GM23338 (cell line): Measurements from ENCODE around the gene CHKB. TPM values are rescaled to one million over a fixed set of nuclear protein-coding genes. Genes with fewer than 3 reads are reported as not detected.
A peak's percentile ranks its signal among the peaks of the same experiment; 100 is the strongest.

Source experiments
- ATAC-seq: fragments of 200-7000 bp; cut with Tn5 transposase; 3 replicates; pipeline ENCODE4 v1.9.1; 2020
- DNase-seq: peaks from one replicate; pipeline ENCODE4 v3.0.0-alpha.2; 2015; ENCODE audit warnings: low spot score
- H2AFZ ChIP-seq: fragments of 200-600 bp; sonication (generic); 2 replicates; pipeline ENCODE4 v1.8.0; 2016; ENCODE audit warnings: antibody characterized with exemption, mild to moderate bottlenecking, moderate library complexity
- H3F3A ChIP-seq: fragments of 200-600 bp; sonication (generic); replicated peaks from 2 replicates; pipeline ENCODE4 v1.8.0; 2017; ENCODE audit warnings: antibody characterized with exemption, mixed run types, low read depth
- H3K27ac ChIP-seq: fragments of 200-600 bp; sonication (generic); 2 replicates; pipeline ENCODE4 v1.6.1; 2016; ENCODE audit warnings: low read depth
- H3K27me3 ChIP-seq: fragments of 200-600 bp; sonication (generic); 2 replicates; pipeline ENCODE4 v1.8.0; 2016; ENCODE audit warnings: mild to moderate bottlenecking, mixed run types, moderate library complexity; ENCODE audit not compliant: insufficient read depth
- H3K36me3 ChIP-seq: fragments of 200-600 bp; sonication (generic); 2 replicates; pipeline ENCODE4 v1.8.0; 2016; ENCODE audit warnings: mild to moderate bottlenecking; ENCODE audit not compliant: insufficient read depth
- H3K4me1 ChIP-seq: fragments of 200-600 bp; sonication (generic); 2 replicates; pipeline ENCODE4 v1.8.0; 2016; ENCODE audit warnings: mild to moderate bottlenecking, moderate library complexity; ENCODE audit not compliant: insufficient read depth
- H3K4me2 ChIP-seq: fragments of 200-600 bp; sonication (generic); 2 replicates; pipeline ENCODE4 v1.7.1; 2017; ENCODE audit warnings: mixed run types
- H3K4me3 ChIP-seq: fragments of 200-600 bp; sonication (generic); 2 replicates; pipeline ENCODE4 v1.6.1; 2016; ENCODE audit warnings: mixed run types
- H3K79me2 ChIP-seq: fragments of 200-600 bp; sonication (generic); replicated peaks from 2 replicates; pipeline ENCODE4 v1.8.0; 2017; ENCODE audit warnings: mild to moderate bottlenecking; ENCODE audit not compliant: insufficient read depth
- H3K9me2 ChIP-seq: fragments of 200-600 bp; sonication (generic); 2 replicates; pipeline ENCODE4 v1.8.0; 2017; ENCODE audit not compliant: insufficient read depth
- H4K20me1 ChIP-seq: fragments of 200-600 bp; sonication (generic); replicated peaks from 2 replicates; pipeline ENCODE4 v1.8.0; 2017; ENCODE audit warnings: mild to moderate bottlenecking; ENCODE audit not compliant: insufficient read depth
- H3K27ac Mint-ChIP-seq: 2 replicates; pipeline ENCODE4 v1.8.0; 2020; ENCODE audit warnings: inconsistent platforms, mild to moderate bottlenecking, moderate library complexity, mixed read lengths
- H3K27me3 Mint-ChIP-seq: 3 replicates; pipeline ENCODE4 v1.8.0; 2022; ENCODE audit warnings: low read depth, mild to moderate bottlenecking, moderate library complexity, mixed read lengths, inconsistent platforms; ENCODE audit not compliant: insufficient read depth, poor library complexity
- H3K36me3 Mint-ChIP-seq: 3 replicates; pipeline ENCODE4 v1.8.0; 2021; ENCODE audit warnings: low read depth, mild to moderate bottlenecking, inconsistent platforms, moderate library complexity, mixed read lengths
- H3K4me1 Mint-ChIP-seq: 3 replicates; pipeline ENCODE4 v1.8.0; 2020; ENCODE audit warnings: mild to moderate bottlenecking, inconsistent platforms, mixed read lengths
- H3K4me3 Mint-ChIP-seq: 3 replicates; pipeline ENCODE4 v1.8.0; 2021; ENCODE audit warnings: moderate library complexity, mild to moderate bottlenecking, inconsistent platforms, mixed read lengths
- H3K9me3 Mint-ChIP-seq: 3 replicates; pipeline ENCODE4 v1.8.0; 2020; ENCODE audit warnings: moderate library complexity, mild to moderate bottlenecking, inconsistent platforms, mixed read lengths
- CREB1 ChIP-seq: fragments of 250-450 bp; sonication (Bioruptor Pico); IDR thresholded peaks from 2 replicates; pipeline ENCODE4 v1.5.0; 2020; ENCODE audit warnings: low read depth, mild to moderate bottlenecking, moderate library complexity
- EZH2 ChIP-seq: fragments of 200-600 bp; sonication (generic); IDR thresholded peaks from one replicate; pipeline ENCODE4 v1.8.0; 2017; ENCODE audit warnings: antibody characterized with exemption, mild to moderate bottlenecking, low read depth; ENCODE audit not compliant: unreplicated experiment
- EZH2phosphoT487 ChIP-seq: fragments of 200-600 bp; sonication (generic); IDR thresholded peaks from one replicate; pipeline ENCODE4 v1.8.1; 2018; ENCODE audit warnings: antibody characterized with exemption; ENCODE audit not compliant: unreplicated experiment
- JUNB ChIP-seq: IDR thresholded peaks from one replicate; pipeline ENCODE4 v1.6.1; 2016; ENCODE audit warnings: antibody characterized with exemption; ENCODE audit not compliant: unreplicated experiment
- NANOG ChIP-seq: IDR thresholded peaks from 2 replicates; pipeline ENCODE4 v1.6.1; 2016; ENCODE audit warnings: antibody characterized with exemption, borderline replicate concordance
- POLR2AphosphoS5 ChIP-seq: IDR thresholded peaks from 2 replicates; pipeline ENCODE4 v1.6.1; 2016; ENCODE audit warnings: antibody characterized with exemption, low read depth
- ZNF114 ChIP-seq: fragments of 250-450 bp; sonication (Bioruptor Pico); IDR thresholded peaks from 2 replicates; pipeline ENCODE4 v1.5.0; 2020; ENCODE audit warnings: mild to moderate bottlenecking, moderate library complexity
- ZNF462 ChIP-seq: fragments of 250-450 bp; sonication (Bioruptor Pico); IDR thresholded peaks from 2 replicates; pipeline ENCODE4 v1.5.0; 2020; ENCODE audit warnings: mild to moderate bottlenecking, moderate library complexity
- polyA plus RNA-seq: library from polyadenylated mRNA; unstranded; fragments of >200 nt; fragmentation: Nextera tagmentation; extraction: Ambion mirVana; gene quantifications from 2 replicates; pipeline ENCODE4 v1.2.1, GENCODE V29; 2016
- total RNA-seq: library from RNA; depleted of rRNA; stranded (reverse); fragments of >200 nt; shearing (Covaris generic); gene quantifications from 2 replicates; pipeline ENCODE4 v1.2.3, GENCODE V29; 2014
- TF ChIP-seq, protein P1 (sequence below): IDR thresholded peaks from one replicate; pipeline ENCODE4 v1.6.1; 2018; ENCODE audit warnings: antibody characterized with exemption; ENCODE audit not compliant: unreplicated experiment
- TF ChIP-seq, protein P2 (sequence below), 2 experiments: fragments of 200-600 bp in 1 of 2; sonication (generic) in 1 of 2; conservative IDR thresholded peaks; 2 replicates each; pipeline versions ENCODE4 v1.5.1 to v1.6.1; 2016 to 2017; ENCODE audit warnings: antibody characterized with exemption in 2 of 2, low read depth in 2 of 2, mild to moderate bottlenecking in 2 of 2, moderate library complexity in 1 of 2

Gene CHKB
- total and polyA plus RNA-seq, 2 experiments from 2014 or later = 51.2 to 61.6 TPM

GRCh38 chr22:50561401-50562358, 21.0 kb downstream of the CHKB start:
- peak overlapping the region; percentile 46 for H3K4me3 Mint-ChIP-seq
- H3K4me1 Mint-ChIP-seq = peaks cover 6% of the 10 kb centered on the region; the same call in 2 of the 3 replicates
- H3K36me3 Mint-ChIP-seq = no peaks in the 10 kb centered on the region
- H3K4me2 ChIP-seq = no peak overlapping the region
- H3K27me3 ChIP-seq = peaks cover 20% of the 10 kb centered on the region
- H3K4me1 ChIP-seq = no peaks in the 10 kb centered on the region
- no peaks in the 10 kb centered on the region for H3K9me2 ChIP-seq
- H3K79me2 ChIP-seq = no peaks in the 10 kb centered on the region
- no peak overlapping the region for H2AFZ ChIP-seq
- DNase-seq (peak; percentile 30), ATAC-seq (no peak)
- no peak overlapping the region for H3K27ac Mint-ChIP-seq
- TF ChIP-seq, protein P1, sequence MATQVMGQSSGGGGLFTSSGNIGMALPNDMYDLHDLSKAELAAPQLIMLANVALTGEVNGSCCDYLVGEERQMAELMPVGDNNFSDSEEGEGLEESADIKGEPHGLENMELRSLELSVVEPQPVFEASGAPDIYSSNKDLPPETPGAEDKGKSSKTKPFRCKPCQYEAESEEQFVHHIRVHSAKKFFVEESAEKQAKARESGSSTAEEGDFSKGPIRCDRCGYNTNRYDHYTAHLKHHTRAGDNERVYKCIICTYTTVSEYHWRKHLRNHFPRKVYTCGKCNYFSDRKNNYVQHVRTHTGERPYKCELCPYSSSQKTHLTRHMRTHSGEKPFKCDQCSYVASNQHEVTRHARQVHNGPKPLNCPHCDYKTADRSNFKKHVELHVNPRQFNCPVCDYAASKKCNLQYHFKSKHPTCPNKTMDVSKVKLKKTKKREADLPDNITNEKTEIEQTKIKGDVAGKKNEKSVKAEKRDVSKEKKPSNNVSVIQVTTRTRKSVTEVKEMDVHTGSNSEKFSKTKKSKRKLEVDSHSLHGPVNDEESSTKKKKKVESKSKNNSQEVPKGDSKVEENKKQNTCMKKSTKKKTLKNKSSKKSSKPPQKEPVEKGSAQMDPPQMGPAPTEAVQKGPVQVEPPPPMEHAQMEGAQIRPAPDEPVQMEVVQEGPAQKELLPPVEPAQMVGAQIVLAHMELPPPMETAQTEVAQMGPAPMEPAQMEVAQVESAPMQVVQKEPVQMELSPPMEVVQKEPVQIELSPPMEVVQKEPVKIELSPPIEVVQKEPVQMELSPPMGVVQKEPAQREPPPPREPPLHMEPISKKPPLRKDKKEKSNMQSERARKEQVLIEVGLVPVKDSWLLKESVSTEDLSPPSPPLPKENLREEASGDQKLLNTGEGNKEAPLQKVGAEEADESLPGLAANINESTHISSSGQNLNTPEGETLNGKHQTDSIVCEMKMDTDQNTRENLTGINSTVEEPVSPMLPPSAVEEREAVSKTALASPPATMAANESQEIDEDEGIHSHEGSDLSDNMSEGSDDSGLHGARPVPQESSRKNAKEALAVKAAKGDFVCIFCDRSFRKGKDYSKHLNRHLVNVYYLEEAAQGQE = no peak
- TF ChIP-seq NANOG (no peak), JUNB (no peak), EZH2phosphoT487 (no peak), ZNF114 (no peak), ZNF462 (CRISPR knock-in tag) (no peak), POLR2AphosphoS5 (no peak), EZH2 (no peak), CREB1 (CRISPR knock-in tag) (no peak)
- TF ChIP-seq, protein P2, sequence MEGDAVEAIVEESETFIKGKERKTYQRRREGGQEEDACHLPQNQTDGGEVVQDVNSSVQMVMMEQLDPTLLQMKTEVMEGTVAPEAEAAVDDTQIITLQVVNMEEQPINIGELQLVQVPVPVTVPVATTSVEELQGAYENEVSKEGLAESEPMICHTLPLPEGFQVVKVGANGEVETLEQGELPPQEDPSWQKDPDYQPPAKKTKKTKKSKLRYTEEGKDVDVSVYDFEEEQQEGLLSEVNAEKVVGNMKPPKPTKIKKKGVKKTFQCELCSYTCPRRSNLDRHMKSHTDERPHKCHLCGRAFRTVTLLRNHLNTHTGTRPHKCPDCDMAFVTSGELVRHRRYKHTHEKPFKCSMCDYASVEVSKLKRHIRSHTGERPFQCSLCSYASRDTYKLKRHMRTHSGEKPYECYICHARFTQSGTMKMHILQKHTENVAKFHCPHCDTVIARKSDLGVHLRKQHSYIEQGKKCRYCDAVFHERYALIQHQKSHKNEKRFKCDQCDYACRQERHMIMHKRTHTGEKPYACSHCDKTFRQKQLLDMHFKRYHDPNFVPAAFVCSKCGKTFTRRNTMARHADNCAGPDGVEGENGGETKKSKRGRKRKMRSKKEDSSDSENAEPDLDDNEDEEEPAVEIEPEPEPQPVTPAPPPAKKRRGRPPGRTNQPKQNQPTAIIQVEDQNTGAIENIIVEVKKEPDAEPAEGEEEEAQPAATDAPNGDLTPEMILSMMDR (conservative IDR thresholded peaks at IDR 0.05; ENCODE audit: low read depth in 2 of 2) = no peak
- no peak overlapping the region for H3K4me3 ChIP-seq
- no peak overlapping the region for H3K27ac ChIP-seq
- no peaks in the 10 kb centered on the region for H3K36me3 ChIP-seq
- peaks cover 30% of the 10 kb centered on the region for H3K27me3 Mint-ChIP-seq
- H3K9me3 Mint-ChIP-seq = no peaks in the 10 kb centered on the region
- H4K20me1 ChIP-seq = no peaks in the 10 kb centered on the region
- 0 out of 2 replicates have a peak, but pooled peaks cover 3% of the 10 kb centered on the region for H3F3A ChIP-seq
